Measurements from ENCODE around the gene ST3GAL4. TPM values are rescaled to one million over a fixed set of nuclear protein-coding genes. Genes with fewer than 3 reads are reported as not detected.

The ST3GAL4 gene
- total RNA-seq, 1 experiment from 2014 or later = 13.6 TPM

DNA sequence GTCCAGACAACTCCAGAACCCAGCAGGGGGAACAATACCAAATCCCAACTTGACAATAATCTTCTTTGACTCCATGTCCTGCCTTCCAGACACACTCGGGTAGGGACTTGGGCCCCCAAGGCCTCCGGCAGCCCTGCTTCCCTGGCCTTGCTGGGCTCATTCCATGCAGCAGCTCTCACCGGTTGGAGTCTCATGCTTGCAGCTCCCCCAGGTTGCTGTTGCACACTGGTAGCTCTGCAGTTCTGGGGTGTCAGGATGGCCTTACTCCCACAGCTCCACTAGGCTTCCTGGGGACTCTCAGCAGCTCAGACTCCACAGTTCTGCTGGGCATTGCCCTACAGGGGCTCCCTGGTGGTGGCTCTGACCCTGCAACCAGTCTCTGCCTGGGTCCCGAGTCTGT, 42.8 kb downstream of the ST3GAL4 start:
- H3K9me3 Mint-ChIP-seq = peaks cover 0 to 2% of the 10 kb centered on the region in 2 experiments; a peak in 1 of 5 replicates
- TF ChIP-seq, protein P1, sequence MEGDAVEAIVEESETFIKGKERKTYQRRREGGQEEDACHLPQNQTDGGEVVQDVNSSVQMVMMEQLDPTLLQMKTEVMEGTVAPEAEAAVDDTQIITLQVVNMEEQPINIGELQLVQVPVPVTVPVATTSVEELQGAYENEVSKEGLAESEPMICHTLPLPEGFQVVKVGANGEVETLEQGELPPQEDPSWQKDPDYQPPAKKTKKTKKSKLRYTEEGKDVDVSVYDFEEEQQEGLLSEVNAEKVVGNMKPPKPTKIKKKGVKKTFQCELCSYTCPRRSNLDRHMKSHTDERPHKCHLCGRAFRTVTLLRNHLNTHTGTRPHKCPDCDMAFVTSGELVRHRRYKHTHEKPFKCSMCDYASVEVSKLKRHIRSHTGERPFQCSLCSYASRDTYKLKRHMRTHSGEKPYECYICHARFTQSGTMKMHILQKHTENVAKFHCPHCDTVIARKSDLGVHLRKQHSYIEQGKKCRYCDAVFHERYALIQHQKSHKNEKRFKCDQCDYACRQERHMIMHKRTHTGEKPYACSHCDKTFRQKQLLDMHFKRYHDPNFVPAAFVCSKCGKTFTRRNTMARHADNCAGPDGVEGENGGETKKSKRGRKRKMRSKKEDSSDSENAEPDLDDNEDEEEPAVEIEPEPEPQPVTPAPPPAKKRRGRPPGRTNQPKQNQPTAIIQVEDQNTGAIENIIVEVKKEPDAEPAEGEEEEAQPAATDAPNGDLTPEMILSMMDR (conservative IDR thresholded peaks at IDR 0.05) = no peak

More for the DNA sequence above, 42.8 kb downstream of the ST3GAL4 start:
- Mint-ChIP-seq H3K4me3 (no peak overlapping the region), H3K27ac (no peak overlapping the region), H3K27me3 (ENCODE audit: low read depth) (no peaks in the 10 kb centered on the region), H3K4me1 (peaks cover 4 to 11% of the 10 kb centered on the region in 2 experiments), H3K36me3 (ENCODE audit: insufficient read depth in 1 of 3, low read depth in 3 of 3) (peaks cover 0 to 6% (median 0%) of the 10 kb centered on the region in 3 experiments; a peak in 3 of 7 replicates)
- Histone ChIP-seq H3K18ac (ENCODE audit: insufficient read length, low read depth, low read length) (no peak overlapping the region), H3K14ac (ENCODE audit: insufficient read depth, low read length) (no peak overlapping the region), H4K8ac (replicated peaks; ENCODE audit: insufficient read length, low read depth, low read length) (no peak overlapping the region), H4K20me1 (ENCODE audit: control insufficient read depth, insufficient read depth, insufficient read length) (no peaks in the 10 kb centered on the region), H3K9ac (ENCODE audit: extremely low read depth, insufficient read length, low read length) (no peak overlapping the region), H3K56ac (ENCODE audit: insufficient read length, low read depth, low read length) (no peak overlapping the region), H2AFZ (ENCODE audit: low read length) (no peak overlapping the region), H4K91ac (ENCODE audit: insufficient read length, low read depth, low read length) (no peak overlapping the region), H3K4me1 (ENCODE audit: insufficient read depth, low read length) (peaks cover 3% of the 10 kb centered on the region; the same call in 1 of the 2 replicates), H3K23ac (ENCODE audit: insufficient read length, low read depth, low read length) (no peak overlapping the region), H4K5ac (ENCODE audit: insufficient read length, low read depth, low read length) (no peak overlapping the region), H2BK12ac (ENCODE audit: insufficient read length, low read depth, low read length) (no peak overlapping the region), H3K4me2 (ENCODE audit: insufficient read depth, insufficient read length, low read length) (no peak overlapping the region), H2BK120ac (ENCODE audit: low read depth, low read length, poor library complexity, severe bottlenecking) (no peak overlapping the region), H2BK15ac (ENCODE audit: low read depth, low read length) (no peak overlapping the region), H2BK20ac (ENCODE audit: low read depth, low read length, poor library complexity, severe bottlenecking) (no peak overlapping the region), H2BK5ac (ENCODE audit: insufficient read length, low read length) (no peak overlapping the region), H3K9me3 (ENCODE audit: control insufficient read depth, low read depth, low read length) (no peaks in the 10 kb centered on the region), H3K4ac (ENCODE audit: low read depth, low read length) (no peak overlapping the region), H3K27ac (ENCODE audit: insufficient read length, low read depth, low read length) (no peak overlapping the region), H2AK5ac (ENCODE audit: insufficient read length, low read length) (no peak overlapping the region), H3K27me3 (ENCODE audit: insufficient read depth, low read length) (no peaks in the 10 kb centered on the region), H3K23me2 (ENCODE audit: insufficient read length, low read depth, low read length, poor library complexity, severe bottlenecking) (no peaks in the 10 kb centered on the region), H3T11ph (ENCODE audit: low read length) (no peak overlapping the region), H3K79me1 (ENCODE audit: insufficient read depth, low read depth, low read length, poor library complexity, severe bottlenecking) (no peaks in the 10 kb centered on the region), H3K79me2 (ENCODE audit: insufficient read depth, low read length) (no peaks in the 10 kb centered on the region)
- no peak for DNase-seq
- no CpG with 5 or more reads among the region's 4 CpGs for WGBS (ENCODE audit: extremely low coverage, insufficient read length, low lambda C conversion rate)

Measured in H9 (cell line).